Measurements from ENCODE around the gene ZNF83. TPM values are rescaled to one million over a fixed set of nuclear protein-coding genes. Genes with fewer than 3 reads are reported as not detected.
A peak's percentile ranks its signal among the peaks of the same experiment; 100 is the strongest.
"Not testable (repeated sequence)": the region's sequence is repeated elsewhere in the genome, so short reads cannot be mapped to it uniquely, and the experiment has no call there.

Gene ZNF83
- total RNA-seq, 1 donor from 2014 or later: 25.8 TPM

DNA sequence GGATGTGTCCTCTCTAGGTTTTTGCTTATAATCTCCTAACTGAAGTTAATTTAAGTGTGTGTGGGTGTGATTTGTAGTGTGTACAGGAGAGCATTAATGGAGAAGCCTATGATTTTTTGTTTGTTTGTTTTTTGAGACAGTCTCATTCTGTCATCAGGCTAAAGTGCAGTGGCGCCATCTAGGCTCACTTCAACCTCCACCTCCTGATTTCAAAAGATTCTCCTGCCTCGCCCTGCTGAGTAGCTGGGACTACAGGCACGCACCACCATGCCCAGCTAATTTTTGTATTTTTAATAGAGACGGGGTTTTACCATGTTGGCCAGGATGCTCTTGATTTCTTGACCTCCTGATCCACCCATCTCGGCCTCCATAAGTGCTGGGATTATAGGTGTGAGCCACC, 47.4 kb downstream of the ZNF83 start:
- H3K9me3 Mint-ChIP-seq: peaks cover 56% of the 10 kb centered on the region
- H3K27me3 Mint-ChIP-seq (ENCODE audit: insufficient read depth): no peaks in the 10 kb centered on the region
- H3K27ac Mint-ChIP-seq: no peak overlapping the region
- H3K4me1 Mint-ChIP-seq (ENCODE audit: low read depth): no peaks in the 10 kb centered on the region
- H3K4me3 Mint-ChIP-seq: no peak overlapping the region
- peaks cover 70% of the 10 kb centered on the region for H3K36me3 Mint-ChIP-seq (ENCODE audit: low read depth)
- intact Hi-C loops (cut with micrococcal nuclease): no loop called here
- DNase-seq (ENCODE audit: low spot score): no peak

DNA sequence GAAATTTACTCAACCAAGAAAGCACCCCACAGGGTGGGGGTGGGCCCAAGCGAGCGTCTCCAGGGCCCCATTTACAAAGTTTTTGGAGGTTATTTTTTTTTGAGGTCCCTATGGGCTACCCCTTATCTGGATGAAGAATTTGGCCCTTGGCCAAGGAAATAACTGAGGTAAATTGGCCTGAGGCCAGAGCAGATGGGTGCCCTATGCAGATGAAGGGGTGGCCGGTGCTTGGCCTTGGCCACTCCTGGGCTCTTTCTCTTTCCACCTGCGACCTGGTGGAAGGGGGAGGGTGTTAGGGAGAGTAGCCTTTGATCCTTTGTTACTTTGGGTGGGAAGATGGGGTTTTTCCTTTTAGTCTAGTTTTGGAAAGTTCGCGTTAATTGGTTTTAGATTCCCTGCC, 52.6 kb downstream of the ZNF83 start:
- Mint-ChIP-seq H3K9me3 (peaks cover 67% of the 10 kb centered on the region), H3K4me3 (no peak overlapping the region), H3K36me3 (ENCODE audit: low read depth) (peaks cover 73% of the 10 kb centered on the region), H3K4me1 (ENCODE audit: low read depth) (no peaks in the 10 kb centered on the region), H3K27me3 (ENCODE audit: insufficient read depth) (no peaks in the 10 kb centered on the region), H3K27ac (no peak overlapping the region)
- intact Hi-C loops (cut with micrococcal nuclease): no loop called here
- DNase-seq (ENCODE audit: low spot score): no peak

DNA sequence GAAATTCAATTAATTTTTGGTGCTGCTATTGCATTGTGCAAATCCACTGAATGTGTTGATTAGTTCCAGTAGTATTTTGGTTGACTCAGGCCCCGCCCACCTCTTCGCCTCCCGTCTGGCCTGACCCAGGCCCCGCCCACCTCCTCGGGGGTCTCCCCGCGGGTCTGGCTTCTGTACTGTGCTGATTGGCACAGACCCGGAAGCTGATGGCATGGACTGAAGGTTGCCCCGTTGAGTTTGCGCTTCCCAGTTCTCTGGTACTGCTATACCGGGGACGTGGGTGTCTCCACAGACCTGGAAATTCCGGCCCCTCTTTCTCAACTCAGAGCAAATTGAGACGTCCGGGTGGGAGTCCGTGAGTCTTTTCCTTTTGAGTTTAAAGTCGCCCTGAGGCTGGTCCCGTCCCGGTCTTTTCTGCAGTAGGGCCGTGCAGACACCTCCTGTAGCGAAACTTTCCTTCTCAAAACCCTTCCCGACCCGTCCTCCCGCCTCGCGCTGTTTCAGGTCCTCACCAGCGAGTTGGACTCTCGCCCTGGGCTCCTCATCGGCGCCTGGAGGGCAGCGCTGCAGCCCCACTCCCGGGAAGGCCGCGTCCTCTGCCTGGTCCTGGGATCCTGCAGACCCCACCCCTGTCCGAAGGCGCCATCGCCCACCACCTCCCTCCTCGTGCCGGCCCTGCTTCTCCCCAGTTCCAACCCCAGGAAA, 53.3 kb downstream of the ZNF83 start:
- intact Hi-C loops (cut with micrococcal nuclease): no loop called here
- peaks cover 71% of the 10 kb centered on the region for H3K36me3 Mint-ChIP-seq (ENCODE audit: low read depth)
- H3K27me3 Mint-ChIP-seq (ENCODE audit: insufficient read depth): no peaks in the 10 kb centered on the region
- H3K4me3 Mint-ChIP-seq: no peak overlapping the region
- no peaks in the 10 kb centered on the region for H3K4me1 Mint-ChIP-seq (ENCODE audit: low read depth)
- no peak overlapping the region for H3K27ac Mint-ChIP-seq
- peaks cover 62% of the 10 kb centered on the region for H3K9me3 Mint-ChIP-seq
- DNase-seq (ENCODE audit: low spot score): no peak

DNA sequence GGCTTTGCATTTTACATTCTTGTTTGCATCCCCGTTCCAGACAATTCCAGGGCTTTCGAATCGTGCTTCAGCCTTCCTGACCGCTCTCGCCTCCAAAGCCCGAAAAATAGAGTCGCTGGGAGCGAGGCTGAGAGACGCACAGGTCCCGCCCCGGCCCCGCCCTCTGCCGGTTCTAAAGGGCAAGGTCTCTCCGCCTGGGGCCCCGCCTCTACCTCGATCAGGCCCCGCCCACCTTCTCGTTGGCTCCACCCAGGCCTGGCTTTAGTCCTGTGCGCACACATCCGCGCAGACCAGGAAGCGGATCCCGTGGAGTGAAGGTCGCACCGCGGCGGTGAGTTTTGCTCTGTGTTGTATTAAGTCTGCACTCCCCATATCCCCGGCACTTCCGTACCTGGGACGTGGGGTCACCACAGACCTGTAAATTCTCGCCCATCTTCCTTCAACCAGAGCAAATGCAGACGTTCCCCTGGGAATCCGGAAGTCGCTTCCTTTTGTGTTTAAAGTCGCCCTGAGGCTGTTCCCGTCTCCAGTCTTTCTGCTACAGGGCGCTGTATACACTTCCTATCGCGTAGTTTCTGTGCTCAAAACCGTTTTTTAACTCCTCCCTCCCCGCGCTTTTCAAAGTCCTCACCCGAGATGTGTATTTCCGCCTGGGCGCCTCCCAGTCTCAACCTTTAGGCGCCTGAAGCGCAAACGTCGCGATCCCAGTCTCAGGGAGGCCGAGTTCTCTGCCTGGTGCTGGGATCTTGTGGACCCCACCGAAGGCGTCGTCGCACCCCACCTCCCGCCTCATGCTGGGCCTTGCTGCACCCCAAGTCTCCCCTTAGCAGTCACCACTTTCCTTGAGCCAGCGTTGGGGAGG, 67.9 kb downstream of the ZNF83 start, which contains the start of gene ZNF701:
Gene ZNF701 (plus strand): TSS at position 288 of the 862 bp plus-strand sequence. CDS start 3,861 bp downstream, outside the sequence.
- peaks cover 20% of the 10 kb centered on the region for H3K4me1 Mint-ChIP-seq (ENCODE audit: low read depth)
- no peaks in the 10 kb centered on the region for H3K27me3 Mint-ChIP-seq (ENCODE audit: insufficient read depth)
- peak; percentile 94 for DNase-seq (ENCODE audit: low spot score)
- H3K4me3 Mint-ChIP-seq: peak within 1 kb of the TSS; percentile 94
- peak within 1 kb of the TSS; percentile 94 for H3K27ac Mint-ChIP-seq
- peaks cover 49% of the 10 kb centered on the region for H3K36me3 Mint-ChIP-seq (ENCODE audit: low read depth)
- H3K9me3 Mint-ChIP-seq: peaks cover 39% of the 10 kb centered on the region
- intact Hi-C loops (cut with micrococcal nuclease): loop anchor here (1.0 to 2.0 kb wide), 11 partner anchors 31 to 623 kb away; partner anchors contain the start of genes ZNF160, ZNF600, ZNF611 and ZNF665

DNA sequence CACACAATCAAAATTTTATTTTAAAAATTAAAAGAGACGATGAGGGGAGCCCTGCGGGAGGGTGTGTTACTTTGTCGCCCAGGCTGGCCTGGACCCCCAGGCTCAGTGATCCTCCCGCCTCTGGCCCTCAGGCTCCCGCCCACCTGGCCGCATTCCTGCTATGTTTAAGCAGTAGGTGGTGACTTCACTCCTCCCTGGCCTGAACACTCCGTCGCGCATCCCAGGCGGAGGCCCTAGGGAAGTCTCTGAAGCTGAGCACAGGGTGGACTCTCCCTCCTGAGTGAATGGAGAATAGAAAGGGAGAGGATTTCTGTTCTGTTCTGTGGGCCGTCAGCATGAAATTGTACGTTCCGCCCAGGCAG, 68.5 kb downstream of the ZNF83 start:
- Mint-ChIP-seq H3K27ac (peak overlapping the region; percentile 94), H3K9me3 (peaks cover 43% of the 10 kb centered on the region), H3K4me1 (ENCODE audit: low read depth) (peaks cover 20% of the 10 kb centered on the region), H3K36me3 (ENCODE audit: low read depth) (peaks cover 45% of the 10 kb centered on the region), H3K4me3 (peak overlapping the region; percentile 94)
- H3K27me3 Mint-ChIP-seq (ENCODE audit: insufficient read depth); DNase-seq (ENCODE audit: low spot score); intact Hi-C loops (cut with micrococcal nuclease): not testable (repeated sequence)

DNA sequence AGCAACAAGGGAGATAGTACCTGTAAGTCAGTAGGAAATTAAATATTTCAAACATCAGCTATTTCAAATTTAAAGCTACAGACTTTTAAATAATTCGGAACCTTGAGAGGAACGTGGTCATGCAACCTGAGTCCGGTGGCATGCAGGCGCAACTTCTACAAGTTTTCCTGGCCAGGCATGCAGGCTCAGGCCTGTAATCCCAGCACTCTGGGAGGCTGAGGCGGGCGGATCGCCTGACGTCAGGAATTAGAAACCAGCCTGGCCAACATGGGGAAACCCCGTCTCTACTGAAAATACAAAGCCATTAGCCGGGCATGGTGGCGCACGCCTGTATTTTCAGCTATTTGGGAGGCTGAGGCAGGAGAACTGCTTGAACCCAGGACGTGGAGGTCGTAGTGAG, 70.2 kb downstream of the ZNF83 start:
- H3K4me3 Mint-ChIP-seq: no peak overlapping the region
- peaks cover 20% of the 10 kb centered on the region for H3K4me1 Mint-ChIP-seq (ENCODE audit: low read depth)
- peaks cover 40% of the 10 kb centered on the region for H3K36me3 Mint-ChIP-seq (ENCODE audit: low read depth)
- no peak for DNase-seq (ENCODE audit: low spot score)
- intact Hi-C loops (cut with micrococcal nuclease): no loop called here
- H3K27me3 Mint-ChIP-seq (ENCODE audit: insufficient read depth): no peaks in the 10 kb centered on the region
- no peak overlapping the region for H3K27ac Mint-ChIP-seq
- peaks cover 50% of the 10 kb centered on the region for H3K9me3 Mint-ChIP-seq

DNA sequence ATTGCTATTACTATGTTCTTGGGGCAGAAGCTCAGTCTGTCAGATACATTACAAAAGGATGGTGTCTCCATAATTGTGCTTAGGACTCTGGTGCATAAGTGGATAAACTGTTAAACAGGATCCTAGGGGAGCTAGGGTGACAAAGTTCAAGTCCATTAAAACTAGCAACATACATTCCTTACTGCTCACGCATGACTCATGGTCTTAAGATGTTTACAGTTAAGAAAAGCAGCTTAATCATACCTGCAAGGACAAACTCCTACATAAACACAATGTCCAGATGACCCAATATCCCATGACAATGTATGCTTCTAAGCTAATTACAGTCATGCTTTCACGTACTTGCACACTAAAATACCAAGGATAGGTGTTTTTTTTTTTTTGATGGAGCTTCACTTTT, 71.6 kb downstream of the ZNF83 start:
- no peak for DNase-seq (ENCODE audit: low spot score)
- intact Hi-C loops (cut with micrococcal nuclease): no loop called here
- no peak overlapping the region for H3K4me3 Mint-ChIP-seq
- no peak overlapping the region for H3K27ac Mint-ChIP-seq
- H3K9me3 Mint-ChIP-seq: peaks cover 51% of the 10 kb centered on the region
- H3K36me3 Mint-ChIP-seq (ENCODE audit: low read depth): peaks cover 40% of the 10 kb centered on the region
- H3K4me1 Mint-ChIP-seq (ENCODE audit: low read depth): peaks cover 18% of the 10 kb centered on the region
- no peaks in the 10 kb centered on the region for H3K27me3 Mint-ChIP-seq (ENCODE audit: insufficient read depth)

DNA sequence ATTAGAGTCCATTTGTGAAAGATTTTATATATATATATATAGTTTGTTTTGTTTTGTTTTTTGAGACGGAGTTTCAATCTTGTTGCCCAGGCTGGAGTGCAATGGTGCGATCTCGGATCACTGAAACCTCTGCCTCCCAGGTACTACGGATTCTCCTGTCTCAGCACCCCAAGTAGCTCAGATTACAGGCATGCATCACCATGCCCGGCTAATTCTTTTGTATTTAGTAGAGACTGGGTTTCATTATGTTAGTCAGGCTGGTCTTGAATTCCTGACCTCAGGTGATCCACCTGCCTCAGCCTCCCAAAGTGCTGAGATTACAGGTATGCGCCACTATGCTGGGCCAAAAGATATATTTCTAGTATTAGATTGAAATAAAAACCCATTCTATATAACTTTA, 72.0 kb downstream of the ZNF83 start:
- Mint-ChIP-seq H3K36me3 (ENCODE audit: low read depth) (peaks cover 40% of the 10 kb centered on the region), H3K9me3 (peaks cover 52% of the 10 kb centered on the region), H3K4me1 (ENCODE audit: low read depth) (peaks cover 13% of the 10 kb centered on the region), H3K27me3 (ENCODE audit: insufficient read depth) (no peaks in the 10 kb centered on the region), H3K27ac (no peak overlapping the region), H3K4me3 (no peak overlapping the region)
- intact Hi-C loops (cut with micrococcal nuclease): no loop called here
- DNase-seq (ENCODE audit: low spot score): no peak

Other genes starting within 250 kb of the ZNF83 start
- 6.8 and 8.0 TPM in 2 replicates for gene ZNF528, start 240.5 kb downstream of the ZNF83 start, total RNA-seq
- gene ZNF534, start 209.2 kb downstream of the ZNF83 start, total RNA-seq: not detected in 2 replicates
- gene ZNF578, start 184.8 kb downstream of the ZNF83 start, total RNA-seq: 0.05 and 0.07 TPM in 2 replicates
- gene ZNF808, start 110.7 kb downstream of the ZNF83 start, total RNA-seq: 19.1 and 20.0 TPM in 2 replicates
- gene ZNF701, start 68.1 kb downstream of the ZNF83 start, total RNA-seq: 16.0 and 18.3 TPM in 2 replicates
- gene ZNF611, start 96.7 kb upstream of the ZNF83 start, total RNA-seq: 17.0 and 21.0 TPM in 2 replicates
- 11.9 and 13.4 TPM in 2 replicates for gene ZNF600, start 148.4 kb upstream of the ZNF83 start, total RNA-seq
- 17.4 and 23.0 TPM in 2 replicates for gene ZNF28, start 183.3 kb upstream of the ZNF83 start, total RNA-seq
- 16.9 and 18.6 TPM in 2 replicates for gene ZNF468, start 219.3 kb upstream of the ZNF83 start, total RNA-seq

All from activated T-helper 1 cell treated with anti-CD3 and anti-CD28 coated beads, Interleukin-12 subunit alpha, Interleukin-12 subunit beta, Interleukin-2, Interleukin-4 antibody, amounts not matched to agents 30 ng/mL and 10 ng/mL and 1 ng/mL, durations not matched to agents 14 hours and 24 hours and 36 hours (primary cell).